CD4-positive, alpha-beta T cell treated with Interleukin-1 beta for 1 hour (primary cell): Measurements from ENCODE around the gene ARL6IP1.
"Not testable (repeated sequence)": the region's sequence is repeated elsewhere in the genome, so short reads cannot be mapped to it uniquely, and the experiment has no call there.

ENCODE experiments used
- DNase-seq, 2 donors: peaks; one replicate each; pipeline ENCODE4 v3.0.0-alpha.2; 2020 to 2022

Gene ARL6IP1

DNA sequence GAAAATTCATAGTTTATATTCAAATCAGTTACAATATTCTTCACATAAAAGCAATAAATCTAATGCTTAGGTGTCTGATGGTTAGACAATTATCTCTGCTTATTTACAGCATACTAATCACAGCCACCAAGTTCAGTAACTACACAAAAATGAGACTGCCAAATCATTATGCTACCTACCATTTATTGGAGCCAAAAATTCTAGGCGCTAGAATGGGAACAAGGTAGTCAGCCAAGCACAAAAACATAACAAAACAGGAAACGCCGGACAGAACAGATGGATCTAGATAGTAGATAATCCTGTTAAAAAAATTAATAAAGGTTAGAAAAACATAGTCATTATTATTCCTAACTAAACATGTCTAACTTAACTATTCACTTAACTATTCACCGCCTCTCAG lies 3.6 kb downstream of the ARL6IP1 start:
- no peak for DNase-seq

DNA sequence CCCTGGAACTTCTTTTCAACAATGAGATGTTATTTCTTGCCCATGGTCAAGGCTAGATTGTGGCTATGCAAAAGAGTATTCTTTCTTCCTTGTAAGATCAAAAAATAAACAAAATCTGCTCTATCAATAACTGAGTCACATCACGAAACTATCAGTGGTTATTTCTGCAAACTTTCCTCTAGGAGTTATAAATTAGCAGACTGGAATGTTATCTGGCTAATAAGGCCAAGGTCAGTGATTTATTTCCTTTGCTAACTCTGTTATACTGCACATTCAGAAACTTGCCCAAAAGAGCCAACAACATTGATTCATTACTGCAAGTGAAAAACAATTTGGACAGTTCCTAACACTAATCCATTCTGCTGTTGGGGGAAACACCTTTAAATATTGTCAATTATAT lies 5.0 kb downstream of the ARL6IP1 start:
- no peak for DNase-seq

DNA sequence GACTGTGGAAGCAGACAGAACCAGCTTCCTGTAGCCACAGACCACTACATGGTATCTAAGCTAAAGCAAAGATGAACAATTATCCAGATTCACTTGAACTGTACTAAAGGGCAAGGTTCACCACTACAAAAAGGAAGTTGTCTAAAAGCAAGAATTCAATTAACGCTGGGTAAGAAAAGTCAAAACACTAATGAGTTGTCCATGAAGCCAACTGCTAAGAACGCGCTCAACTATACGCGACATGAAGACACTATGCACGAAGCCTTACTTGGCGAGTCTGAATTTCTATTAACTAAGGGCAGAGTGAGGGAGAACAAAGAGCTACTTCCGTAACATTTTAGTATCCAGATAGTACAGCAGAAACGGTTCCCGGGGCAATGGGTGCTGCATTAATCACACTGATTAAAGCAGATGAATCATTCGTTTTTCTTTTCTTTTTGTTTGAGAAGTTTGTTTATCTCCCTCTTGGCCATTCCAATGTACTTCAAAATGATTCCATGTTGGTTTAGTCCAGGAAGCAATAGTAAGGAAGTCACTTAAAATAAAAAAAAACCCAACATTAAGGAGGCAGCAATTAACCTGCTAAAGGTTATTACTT lies 8.4 kb downstream of the ARL6IP1 start:
- no peak for DNase-seq

DNA sequence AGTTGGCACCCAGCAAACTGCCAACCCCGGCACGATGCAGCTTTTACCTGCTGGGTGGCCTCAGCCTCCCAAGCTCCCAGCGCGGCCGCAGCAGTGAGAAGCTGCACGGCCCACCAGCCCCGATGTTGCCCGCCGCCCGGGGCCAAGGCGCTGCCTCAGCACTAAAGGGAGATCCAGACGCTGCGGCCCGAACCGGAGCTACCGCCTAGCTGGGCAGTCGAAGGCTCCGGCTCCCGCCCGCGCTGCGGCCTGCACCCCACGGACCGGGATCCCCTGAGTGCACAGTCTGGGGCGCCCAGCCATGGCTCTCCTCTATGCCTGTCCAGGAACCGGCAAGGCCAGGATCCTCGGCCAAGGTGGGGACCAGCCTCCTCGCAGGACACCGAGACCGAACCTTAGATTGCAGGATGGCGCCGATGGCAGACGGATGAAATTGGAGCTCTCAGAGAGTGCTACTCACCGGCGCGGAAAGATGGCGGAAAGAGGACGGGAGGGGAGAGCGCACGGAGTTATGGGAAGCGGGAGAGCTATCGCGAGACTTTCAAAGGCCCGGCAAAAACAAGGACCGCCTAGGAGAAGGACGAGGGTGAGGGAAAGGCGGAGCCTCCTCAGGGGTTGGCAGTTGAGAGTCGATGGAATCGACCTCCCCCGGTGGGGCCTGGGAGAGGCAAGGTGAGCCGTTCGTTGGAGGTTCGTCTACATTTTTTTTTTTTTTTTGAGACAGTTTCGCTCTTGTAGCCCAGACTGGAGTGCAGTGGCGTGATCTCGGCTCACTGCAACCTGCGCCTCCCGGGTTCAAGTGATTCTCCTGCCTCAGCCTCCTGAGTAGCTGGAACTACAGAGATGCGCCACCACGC lies 11.3 kb downstream of the ARL6IP1 start, which contains the start of gene RPS15A:
TSS of gene RPS15A (minus strand) at position 485 of the 857 bp plus-strand sequence. CDS start 1,221 bp downstream, outside the sequence.
- DNase-seq: peak; percentile 95 to 96

DNA sequence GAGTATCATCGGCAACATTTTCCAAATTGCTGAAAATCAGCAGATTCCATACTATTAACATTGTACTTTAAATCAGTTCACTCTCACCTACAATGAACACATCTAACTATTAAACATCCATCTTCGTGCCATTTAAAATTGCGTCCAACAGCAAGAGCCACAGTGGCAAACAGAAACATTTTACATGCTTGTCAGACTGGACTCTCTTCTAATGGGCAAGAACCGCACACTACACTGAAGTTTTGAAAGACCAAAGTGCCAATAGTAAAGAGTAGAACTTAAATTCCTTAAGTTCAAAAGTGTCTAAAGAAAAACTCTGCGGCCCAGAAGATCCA lies 11.9 kb downstream of the ARL6IP1 start:
- no peak for DNase-seq

DNA sequence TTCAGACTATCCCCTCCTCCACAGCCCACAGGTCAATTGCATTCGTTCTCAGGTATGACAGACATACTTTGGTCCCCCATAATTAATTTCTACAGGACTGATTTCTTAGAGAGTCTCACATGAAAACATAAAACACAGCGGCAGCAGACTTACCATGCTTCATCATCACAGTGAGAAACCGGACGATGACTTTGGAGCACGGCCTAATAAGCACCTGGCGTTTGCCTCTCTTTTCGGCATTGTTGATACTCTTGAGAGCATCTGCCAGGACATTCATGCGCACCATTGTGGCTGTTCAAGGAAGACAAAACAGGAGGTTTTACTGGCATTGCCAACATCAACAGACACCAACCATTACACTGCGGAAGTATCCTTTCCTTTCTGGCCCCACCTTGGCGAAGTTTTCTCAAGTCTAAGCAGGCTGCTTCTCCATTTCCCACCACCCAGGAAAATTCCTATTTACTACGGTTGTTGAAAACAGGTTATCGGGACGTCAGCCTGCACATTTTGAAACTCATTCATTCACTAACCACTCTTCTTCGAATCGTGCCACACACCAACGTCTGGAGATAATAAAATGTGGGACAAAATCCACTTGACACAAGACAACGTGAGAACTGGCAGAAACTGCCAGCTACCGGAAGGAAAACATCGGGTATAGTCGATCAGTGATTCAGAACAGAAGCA lies 12.4 kb downstream of the ARL6IP1 start:
- no peak for DNase-seq

DNA sequence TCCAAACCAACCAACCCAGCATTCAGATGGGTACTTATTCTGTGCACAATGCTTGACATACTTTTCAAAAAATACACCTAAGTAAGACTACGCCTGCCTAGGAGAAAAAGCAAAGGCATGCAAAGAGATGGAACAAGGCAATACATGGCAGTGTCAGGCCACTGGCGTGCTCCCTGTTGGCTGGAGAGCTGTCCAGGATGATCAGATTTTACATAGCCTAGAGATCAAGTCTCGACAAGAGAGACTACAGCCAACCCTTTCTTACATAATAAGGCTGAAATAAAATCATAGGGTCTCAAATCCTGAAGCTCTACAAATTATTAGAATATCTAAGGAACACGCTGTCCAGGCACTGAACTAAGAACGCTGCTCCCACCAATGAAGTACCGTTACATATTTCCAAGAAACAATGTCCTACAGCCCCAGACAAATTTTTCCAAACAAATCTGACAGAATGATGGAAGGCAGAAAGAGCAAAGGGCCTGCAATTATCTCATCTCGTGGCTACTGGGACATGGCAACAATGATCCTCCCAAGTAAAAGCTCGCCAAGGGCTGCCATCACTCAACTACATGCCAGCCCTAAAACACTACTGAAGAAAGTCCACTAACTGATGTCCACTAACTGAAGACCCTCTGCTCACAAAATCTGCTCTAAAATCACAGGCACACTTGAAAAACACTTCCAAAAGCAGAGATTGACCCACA lies 16.3 kb downstream of the ARL6IP1 start:
- no peak for DNase-seq

DNA sequence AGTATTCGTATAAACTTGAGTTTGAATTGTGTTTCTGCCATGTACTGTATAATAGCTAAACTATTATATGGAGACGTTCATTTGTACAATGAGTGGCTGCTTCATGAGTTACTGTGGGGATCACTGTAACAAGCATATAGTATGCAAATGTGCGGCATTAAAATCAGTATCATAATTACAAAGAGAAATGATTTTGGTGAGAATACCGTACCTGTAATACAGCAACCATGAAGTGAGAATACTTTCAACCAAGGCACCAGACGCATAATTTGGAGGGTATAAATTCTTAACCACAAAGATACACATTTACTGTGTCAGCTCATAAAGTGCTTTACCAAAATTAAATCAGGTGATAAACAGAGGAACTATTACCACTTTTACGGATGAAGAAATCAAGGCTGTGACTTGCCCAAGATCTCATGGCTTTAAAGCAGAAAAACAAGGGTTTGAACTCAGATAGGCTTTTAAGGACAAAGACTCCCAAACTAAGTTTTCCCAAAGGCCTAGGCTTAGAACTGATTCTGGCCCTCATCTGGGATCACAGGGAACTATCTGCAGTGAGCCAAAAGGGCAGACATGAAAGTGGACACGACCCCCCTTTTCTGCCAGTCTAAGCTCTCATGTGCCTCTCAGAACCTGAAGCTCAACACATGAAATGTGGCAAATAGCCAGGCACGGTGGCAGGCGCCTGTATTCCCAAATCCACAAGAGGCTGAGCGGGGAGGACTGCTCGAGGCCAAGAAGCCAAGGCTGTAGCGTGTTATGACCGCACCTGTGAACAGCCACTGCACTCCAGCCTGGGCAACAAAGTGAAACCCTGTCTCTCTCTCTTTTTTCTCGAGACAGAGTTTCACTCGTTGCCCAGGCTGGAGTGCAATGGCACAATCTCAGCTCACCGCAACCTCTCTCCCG lies 17.7 kb downstream of the ARL6IP1 start:
- DNase-seq: no peak

DNA sequence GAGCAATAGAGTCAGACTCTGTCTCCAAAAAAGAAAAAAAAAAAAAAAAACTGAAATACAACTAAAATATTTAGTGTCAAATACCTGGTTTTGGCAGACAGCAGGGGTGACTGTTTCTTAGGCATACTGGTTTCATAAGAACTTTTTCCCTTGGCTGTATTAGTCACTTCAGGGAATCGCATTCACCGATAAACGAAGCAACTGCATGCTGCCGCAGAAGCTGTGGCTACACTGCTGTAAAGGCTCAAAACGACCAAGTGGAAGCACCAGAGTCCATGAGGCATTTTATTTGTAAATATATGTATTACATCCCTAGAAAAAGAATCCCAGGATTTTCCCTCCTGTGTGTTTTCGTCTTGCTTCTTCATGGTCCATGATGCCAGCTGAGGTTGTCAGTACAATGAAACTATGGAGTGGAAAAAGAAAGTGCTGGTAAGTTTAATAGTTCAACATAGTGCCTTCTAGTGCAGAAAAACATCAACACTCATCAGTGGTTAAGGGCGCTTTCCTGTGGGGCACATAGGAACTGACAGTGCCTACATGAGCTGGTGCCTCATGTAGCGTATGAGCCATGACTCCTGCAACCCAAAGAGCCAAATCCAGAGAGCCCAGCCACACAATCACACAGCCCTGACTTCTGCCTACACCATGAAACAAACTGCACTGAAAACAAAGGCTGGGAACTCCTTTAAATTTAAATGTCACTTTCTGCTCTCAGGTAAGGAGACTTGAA lies 18.5 kb downstream of the ARL6IP1 start:
- DNase-seq: peak in 1 of 2 donors; percentile 22

DNA sequence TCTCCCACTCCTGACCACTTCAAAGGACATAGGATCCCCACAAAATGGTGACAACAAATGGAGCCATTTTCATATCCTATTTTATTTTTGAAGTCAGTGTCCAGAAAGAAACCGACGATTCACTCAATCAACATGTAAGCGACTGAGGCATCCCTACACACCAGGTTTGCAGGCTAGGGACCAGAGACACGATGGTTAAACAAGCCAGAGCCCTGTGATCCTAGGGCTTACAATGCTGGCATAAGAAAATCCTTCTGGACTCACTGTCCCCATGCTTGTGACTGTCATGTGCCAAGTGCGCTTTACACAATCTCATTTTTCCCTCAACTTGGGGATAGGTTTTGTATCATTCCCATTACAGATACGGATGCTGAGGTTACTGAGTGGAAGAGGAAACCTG lies 20.1 kb downstream of the ARL6IP1 start:
- not testable (repeated sequence) for DNase-seq

DNA sequence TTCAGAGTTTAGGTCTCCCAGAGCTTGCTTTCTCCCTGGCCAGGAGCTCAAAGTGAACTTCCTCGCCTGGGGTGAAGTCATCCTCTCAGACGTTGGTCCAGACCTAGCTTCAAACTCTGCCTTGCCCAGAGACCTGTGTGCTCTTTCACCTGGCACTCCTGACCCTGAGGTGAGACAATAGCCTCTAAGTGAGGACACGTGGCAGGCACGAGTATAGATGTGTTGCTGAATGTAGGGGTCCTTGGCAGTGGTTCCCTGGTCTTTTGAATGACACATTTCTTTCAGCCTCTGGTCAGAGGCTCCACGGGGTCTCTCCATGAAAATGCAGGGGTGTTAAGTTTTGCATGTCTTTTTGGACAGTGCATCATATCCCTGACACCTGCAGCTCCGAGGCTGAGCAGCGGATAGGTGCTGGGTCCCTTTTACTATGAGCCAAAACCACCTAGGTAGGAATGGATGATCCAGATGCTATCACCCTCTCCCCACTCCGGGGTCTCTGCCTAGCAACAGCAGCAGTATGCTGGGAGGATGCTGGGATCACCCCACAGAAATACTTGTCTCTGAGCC lies 20.8 kb downstream of the ARL6IP1 start:
- DNase-seq: not testable (repeated sequence)

DNA sequence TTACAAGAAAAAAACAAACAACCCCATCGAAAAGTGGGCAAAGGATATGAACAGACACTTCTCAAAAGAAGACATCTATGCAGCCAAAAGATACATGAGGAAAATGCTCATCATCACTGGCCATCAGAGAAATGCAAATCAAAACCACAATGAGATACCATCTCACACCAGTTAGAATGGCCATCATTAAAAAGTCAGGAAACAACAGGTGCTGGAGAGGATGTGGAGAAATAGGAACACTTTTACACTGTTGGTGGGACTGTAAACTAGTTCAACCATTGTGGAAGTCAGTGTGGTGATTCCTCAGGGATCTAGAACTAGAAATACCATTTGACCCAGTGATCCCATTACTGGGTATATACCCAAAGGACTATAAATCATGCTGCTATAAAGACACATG lies 23.7 kb downstream of the ARL6IP1 start:
- not testable (repeated sequence) for DNase-seq

DNA sequence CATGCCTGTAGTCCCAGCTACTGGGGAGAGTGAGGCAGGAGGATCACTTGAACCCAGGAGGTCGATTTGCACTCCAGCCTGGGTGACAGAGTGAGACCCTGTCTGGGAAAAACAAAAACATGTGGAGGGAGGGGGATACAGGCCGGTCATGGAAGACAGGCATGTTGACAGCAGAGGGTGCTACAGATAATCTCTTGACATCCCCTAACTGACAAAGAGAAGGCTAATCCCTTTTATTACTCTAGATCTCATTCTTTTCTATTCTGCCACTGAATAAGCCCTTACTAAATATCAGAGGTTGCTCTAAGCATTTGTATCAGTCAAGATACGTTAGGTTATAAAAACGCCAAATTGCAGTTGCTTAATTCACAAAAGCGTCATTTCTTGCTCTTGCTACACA lies 25.0 kb downstream of the ARL6IP1 start:
- DNase-seq: not testable (repeated sequence)

DNA sequence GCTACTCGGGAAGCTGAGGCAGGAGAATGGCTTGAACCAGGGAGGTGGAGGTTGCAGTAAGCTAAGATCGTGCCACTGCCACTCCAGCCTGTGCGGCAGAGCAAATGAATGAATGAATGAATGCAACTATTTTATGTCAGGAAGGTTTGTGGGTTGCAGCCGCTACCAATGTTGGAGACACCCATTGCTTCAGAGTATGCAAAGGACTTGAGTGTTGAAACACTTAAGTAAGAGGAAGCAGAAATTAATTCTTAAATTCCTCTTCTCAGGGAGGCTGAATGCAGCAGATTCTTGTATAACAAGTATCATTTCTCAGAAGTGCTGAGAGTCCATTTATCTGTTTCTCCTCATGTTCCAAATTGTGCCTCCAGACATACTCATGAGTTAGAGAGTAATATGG lies 26.7 kb downstream of the ARL6IP1 start:
- not testable (repeated sequence) for DNase-seq

DNA sequence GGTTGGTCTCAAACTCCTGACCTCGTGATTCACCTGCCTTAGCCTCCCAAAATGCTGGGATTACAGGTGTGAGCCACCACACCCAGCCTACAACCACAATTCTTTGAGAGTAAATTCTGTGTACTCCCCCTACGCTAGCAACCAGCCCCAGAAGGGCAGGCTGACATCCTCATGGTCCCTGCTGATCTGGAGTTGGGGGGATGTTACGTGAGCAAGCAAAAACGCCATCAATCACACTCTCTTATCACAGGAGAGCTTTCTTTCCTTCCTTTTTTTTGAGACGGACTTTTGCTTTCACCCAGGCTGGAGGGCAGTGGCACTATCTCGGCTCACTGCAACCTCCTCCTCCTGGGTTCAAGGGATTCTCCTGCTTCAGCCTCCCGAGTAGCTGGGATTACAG lies 29.2 kb downstream of the ARL6IP1 start:
- DNase-seq: not testable (repeated sequence)

DNA sequence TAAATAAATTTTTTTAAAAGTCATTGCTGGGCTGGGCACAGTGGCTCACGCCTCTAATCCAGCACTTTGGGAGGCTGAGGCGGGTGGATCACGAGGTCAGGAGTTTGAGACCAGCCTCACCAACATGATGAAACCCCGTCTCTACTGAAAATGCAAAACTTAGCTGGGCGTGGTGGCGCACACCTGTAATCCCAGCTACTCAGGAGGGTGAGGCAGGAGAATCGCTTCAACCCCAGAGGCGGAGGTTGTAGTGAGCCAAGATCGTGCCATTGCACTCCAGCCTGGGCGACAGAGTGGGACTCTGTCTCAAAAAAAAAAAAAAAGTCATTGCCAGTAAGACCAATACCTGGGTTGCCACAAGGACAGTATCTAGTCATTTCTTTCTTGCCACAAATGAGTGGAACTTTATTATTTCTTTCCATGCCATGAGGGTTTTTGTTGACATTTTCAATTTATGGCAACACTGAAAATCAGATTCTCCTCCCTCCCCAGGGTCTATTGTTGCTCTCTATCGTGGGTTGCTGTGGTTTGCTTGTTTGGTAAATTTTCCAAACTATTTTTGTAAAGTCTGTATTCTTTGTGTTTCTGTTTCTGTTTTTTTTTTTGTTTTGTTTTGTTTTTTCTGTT lies 30.9 kb downstream of the ARL6IP1 start:
- not testable (repeated sequence) for DNase-seq

DNA sequence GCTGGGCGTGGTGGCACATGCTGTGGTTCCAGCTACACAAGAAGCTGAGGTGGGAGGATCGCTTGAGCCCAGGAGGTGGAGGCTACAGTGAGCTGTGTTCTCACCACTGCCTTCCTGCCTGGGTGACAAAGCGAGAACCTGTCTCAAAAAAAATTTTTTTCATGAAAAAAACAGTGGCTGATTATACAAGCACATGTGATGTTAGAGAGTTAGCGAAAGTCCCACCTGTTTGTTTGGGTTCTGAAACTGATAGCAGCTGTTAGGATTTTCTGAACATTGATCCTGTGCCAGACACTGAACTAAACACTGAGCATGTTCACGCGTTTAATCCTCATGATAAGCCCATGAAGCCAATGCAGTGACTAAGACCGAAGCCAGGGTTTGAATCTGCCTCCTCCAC lies 34.1 kb downstream of the ARL6IP1 start:
- DNase-seq: peak; percentile 49 to 60

DNA sequence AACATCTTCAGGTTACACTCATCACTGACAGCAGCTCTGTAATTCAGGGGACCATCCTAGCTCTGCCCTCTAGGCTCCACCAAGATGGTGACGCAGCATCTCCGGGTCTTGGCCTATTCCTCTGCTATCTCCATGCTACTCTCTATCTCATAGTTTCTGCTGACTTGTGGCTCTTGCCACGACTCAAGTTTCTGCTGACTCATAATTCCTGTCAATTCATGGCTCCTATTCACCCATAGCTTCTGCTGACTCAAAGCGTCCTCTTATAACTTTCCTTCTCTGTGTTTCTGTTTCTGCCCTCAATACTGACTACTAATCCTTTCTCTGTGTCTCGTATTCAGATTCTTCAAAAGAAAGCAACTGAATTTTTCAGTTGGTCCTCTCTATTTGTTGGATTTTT lies 38.6 kb downstream of the ARL6IP1 start:
- not testable (repeated sequence) for DNase-seq

DNA sequence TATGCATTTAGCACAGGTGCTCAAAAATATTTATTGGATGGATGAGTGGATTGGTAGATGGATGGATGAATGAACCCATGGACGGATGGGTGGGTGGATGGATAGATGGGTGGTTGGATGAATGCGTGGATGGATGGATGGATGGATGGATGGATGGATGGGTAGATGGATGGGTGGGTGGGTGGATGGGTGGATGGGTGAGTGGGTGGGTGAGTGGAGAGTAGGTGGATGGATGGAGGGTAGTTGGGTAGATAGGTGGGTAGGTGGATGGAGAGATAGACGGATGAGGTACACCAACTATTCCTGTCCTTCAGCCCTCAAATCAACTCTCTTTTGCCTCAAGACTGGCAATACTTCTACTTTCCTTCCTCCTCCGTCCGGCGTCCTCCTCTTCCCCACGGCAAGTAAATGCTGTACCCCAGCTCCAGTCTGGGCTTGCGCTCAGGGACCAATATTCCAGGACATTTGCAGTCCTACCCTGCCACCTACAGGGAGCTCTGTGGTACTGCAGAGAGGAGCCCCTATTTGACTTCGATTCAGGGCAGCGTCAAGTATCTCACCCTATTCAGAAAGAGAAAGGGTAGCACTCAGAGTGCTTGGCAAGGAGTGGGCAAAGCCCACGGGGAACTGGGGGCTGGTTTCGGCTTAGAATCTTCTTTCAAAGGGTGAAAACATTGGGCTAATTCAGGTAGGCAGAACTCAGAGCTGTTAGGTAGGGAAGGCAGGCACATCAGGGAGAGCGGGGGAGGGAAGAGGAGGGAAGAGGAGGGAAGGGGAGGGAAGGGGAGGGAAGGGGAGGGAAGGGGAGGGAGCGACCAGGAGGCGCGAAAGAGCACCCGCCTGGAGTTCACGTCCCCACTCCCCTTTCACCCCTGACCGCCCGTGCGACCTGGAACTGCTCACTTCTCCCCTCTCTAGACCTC lies 41.5 kb downstream of the ARL6IP1 start:
- DNase-seq: peak; percentile 64 to 75
